ENCODE data around the gene CEP128.

GRCh38 chr14:80867091-80867490 lies 74.4 kb downstream of the CEP128 start:
- no peak for TF ChIP-seq POLR2A (IDR thresholded peaks at IDR 0.05; ENCODE audit: low read length)
- no peak for TF ChIP-seq GATA1 (IDR thresholded peaks at IDR 0.05; ENCODE audit: low read depth, low read length)

All from erythroblast (primary cell).